ENCODE results near the gene CCL28. TPM values are rescaled to one million over a fixed set of nuclear protein-coding genes. Genes with fewer than 3 reads are reported as not detected.

The CCL28 gene
- total RNA-seq (2014; rRNA removed; shearing (Covaris generic)) (3.4 and 5.7 TPM in 2 replicates), polyA plus RNA-seq (2016; fragmentation: Nextera tagmentation; extraction: Ambion mirVana) (6.3 and 7.1 TPM in 2 replicates)
- long read RNA-seq = 0 reads

DNA sequence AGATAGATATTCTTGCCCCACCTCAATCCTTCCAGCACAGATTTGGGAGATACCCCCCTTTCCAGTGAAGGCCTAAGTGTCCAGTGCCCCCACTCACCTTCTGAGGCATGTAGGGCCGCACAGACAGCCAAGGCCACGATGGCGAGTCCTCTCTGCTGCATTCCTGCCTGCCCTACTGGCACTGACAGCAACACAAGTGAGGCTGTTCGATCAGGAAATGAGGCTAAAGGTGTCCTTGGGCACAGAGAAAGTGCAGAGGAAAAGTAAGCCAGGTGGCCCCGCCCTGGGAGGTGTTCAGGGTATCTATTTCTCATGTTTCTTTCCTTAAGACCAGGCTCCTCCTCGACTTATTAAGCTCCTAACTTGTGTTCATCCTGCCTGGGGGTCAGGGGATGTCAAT lies at the start of gene CCL28:
TSS of gene CCL28 (minus strand) at position 236 of the 400 bp plus-strand sequence. CDS start at position 161, 75 bp downstream.
- no peak within 1 kb of the TSS for H3K27ac ChIP-seq (ENCODE audit: low read depth)
- Mint-ChIP-seq H3K27me3 (ENCODE audit: insufficient read depth, low read depth, poor library complexity) (no peaks in the 10 kb centered on the region), H3K4me3 (no peak within 1 kb of the TSS), H3K9me3 (peaks cover 5% of the 10 kb centered on the region; the same call in 1 of the 3 replicates), H3K27ac (no peak within 1 kb of the TSS), H3K4me1 (peaks cover 5% of the 10 kb centered on the region; the same call in 2 of the 3 replicates), H3K36me3 (ENCODE audit: low read depth) (no peaks in the 10 kb centered on the region)
- no peak for ATAC-seq
- no peak for DNase-seq (ENCODE audit: low spot score)
- H3K79me2 ChIP-seq (replicated peaks; ENCODE audit: insufficient read depth) = no peaks in the 10 kb centered on the region
- H4K20me1 ChIP-seq (replicated peaks; ENCODE audit: insufficient read depth) = no peaks in the 10 kb centered on the region
- H2AFZ ChIP-seq = 0 out of 2 replicates have a peak within 1 kb of the TSS, but pooled peaks have one; percentile 14
- H3K4me3 ChIP-seq = no peak within 1 kb of the TSS
- no peak for TF ChIP-seq CTCF (conservative IDR thresholded peaks at IDR 0.05; ENCODE audit: low read depth in 2 of 2)
- no peak within 1 kb of the TSS for H3K4me2 ChIP-seq
- H3K36me3 ChIP-seq (ENCODE audit: insufficient read depth) = no peaks in the 10 kb centered on the region
- no peaks in the 10 kb centered on the region for H3F3A ChIP-seq (replicated peaks; ENCODE audit: low read depth)
- H3K9me2 ChIP-seq (ENCODE audit: insufficient read depth) = no peaks in the 10 kb centered on the region
- no peaks in the 10 kb centered on the region for H3K27me3 ChIP-seq (ENCODE audit: insufficient read depth)
- H3K4me1 ChIP-seq (ENCODE audit: insufficient read depth) = no peaks in the 10 kb centered on the region; the same call in 1 of the 2 replicates

DNA sequence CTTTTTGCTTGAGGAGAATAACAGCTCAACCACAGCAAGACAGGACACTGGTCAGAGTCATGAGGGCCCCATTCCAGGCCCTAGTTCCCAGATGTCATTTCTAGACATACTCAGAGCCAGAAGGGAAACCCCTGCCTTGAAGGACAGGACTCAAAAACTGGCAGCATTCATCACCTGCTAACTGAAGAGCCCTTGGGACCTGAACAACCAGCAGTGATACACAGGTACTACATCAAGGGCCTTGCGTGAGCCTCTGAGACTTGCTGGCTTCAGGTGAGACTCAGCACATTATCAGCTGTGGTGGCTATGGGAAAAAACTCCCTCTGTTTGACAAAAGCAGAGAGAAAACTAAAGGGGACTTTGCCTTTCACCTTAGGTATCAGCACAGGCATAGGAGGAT lies 48.9 kb upstream of the CCL28 start:
- no peak overlapping the region for H3K4me3 Mint-ChIP-seq
- no peak for TF ChIP-seq EZH2 (IDR thresholded peaks at IDR 0.05; ENCODE audit: low read depth, unreplicated experiment)
- TF ChIP-seq CREB1 (CRISPR knock-in tag; IDR thresholded peaks at IDR 0.05; ENCODE audit: low read depth) = no peak
- no peak for TF ChIP-seq NANOG (IDR thresholded peaks at IDR 0.05; ENCODE audit: borderline replicate concordance)
- no peak for TF ChIP-seq CTCF (conservative IDR thresholded peaks at IDR 0.05; ENCODE audit: low read depth in 2 of 2)
- TF ChIP-seq ZNF331 (CRISPR knock-in tag; IDR thresholded peaks at IDR 0.05; ENCODE audit: low read depth) = no peak
- TF ChIP-seq, protein P1, sequence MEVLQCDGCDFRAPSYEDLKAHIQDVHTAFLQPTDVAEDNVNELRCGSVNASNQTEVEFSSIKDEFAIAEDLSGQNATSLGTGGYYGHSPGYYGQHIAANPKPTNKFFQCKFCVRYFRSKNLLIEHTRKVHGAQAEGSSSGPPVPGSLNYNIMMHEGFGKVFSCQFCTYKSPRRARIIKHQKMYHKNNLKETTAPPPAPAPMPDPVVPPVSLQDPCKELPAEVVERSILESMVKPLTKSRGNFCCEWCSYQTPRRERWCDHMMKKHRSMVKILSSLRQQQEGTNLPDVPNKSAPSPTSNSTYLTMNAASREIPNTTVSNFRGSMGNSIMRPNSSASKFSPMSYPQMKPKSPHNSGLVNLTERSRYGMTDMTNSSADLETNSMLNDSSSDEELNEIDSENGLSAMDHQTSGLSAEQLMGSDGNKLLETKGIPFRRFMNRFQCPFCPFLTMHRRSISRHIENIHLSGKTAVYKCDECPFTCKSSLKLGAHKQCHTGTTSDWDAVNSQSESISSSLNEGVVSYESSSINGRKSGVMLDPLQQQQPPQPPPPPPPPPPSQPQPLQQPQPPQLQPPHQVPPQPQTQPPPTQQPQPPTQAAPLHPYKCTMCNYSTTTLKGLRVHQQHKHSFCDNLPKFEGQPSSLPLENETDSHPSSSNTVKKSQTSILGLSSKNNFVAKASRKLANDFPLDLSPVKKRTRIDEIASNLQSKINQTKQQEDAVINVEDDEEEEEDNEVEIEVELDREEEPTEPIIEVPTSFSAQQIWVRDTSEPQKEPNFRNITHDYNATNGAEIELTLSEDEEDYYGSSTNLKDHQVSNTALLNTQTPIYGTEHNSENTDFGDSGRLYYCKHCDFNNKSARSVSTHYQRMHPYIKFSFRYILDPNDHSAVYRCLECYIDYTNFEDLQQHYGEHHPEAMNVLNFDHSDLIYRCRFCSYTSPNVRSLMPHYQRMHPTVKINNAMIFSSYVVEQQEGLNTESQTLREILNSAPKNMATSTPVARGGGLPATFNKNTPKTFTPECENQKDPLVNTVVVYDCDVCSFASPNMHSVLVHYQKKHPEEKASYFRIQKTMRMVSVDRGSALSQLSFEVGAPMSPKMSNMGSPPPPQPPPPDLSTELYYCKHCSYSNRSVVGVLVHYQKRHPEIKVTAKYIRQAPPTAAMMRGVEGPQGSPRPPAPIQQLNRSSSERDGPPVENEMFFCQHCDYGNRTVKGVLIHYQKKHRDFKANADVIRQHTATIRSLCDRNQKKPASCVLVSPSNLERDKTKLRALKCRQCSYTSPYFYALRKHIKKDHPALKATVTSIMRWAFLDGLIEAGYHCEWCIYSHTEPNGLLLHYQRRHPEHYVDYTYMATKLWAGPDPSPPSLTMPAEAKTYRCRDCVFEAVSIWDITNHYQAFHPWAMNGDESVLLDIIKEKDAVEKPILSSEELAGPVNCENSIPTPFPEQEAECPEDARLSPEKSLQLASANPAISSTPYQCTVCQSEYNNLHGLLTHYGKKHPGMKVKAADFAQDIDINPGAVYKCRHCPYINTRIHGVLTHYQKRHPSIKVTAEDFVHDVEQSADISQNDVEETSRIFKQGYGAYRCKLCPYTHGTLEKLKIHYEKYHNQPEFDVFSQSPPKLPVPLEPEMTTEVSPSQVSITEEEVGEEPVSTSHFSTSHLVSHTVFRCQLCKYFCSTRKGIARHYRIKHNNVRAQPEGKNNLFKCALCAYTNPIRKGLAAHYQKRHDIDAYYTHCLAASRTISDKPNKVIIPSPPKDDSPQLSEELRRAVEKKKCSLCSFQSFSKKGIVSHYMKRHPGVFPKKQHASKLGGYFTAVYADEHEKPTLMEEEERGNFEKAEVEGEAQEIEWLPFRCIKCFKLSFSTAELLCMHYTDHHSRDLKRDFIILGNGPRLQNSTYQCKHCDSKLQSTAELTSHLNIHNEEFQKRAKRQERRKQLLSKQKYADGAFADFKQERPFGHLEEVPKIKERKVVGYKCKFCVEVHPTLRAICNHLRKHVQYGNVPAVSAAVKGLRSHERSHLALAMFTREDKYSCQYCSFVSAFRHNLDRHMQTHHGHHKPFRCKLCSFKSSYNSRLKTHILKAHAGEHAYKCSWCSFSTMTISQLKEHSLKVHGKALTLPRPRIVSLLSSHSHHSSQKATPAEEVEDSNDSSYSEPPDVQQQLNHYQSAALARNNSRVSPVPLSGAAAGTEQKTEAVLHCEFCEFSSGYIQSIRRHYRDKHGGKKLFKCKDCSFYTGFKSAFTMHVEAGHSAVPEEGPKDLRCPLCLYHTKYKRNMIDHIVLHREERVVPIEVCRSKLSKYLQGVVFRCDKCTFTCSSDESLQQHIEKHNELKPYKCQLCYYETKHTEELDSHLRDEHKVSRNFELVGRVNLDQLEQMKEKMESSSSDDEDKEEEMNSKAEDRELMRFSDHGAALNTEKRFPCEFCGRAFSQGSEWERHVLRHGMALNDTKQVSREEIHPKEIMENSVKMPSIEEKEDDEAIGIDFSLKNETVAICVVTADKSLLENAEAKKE (CRISPR knock-in tag; IDR thresholded peaks at IDR 0.05) = no peak
- no peak for TF ChIP-seq ZNF114 (CRISPR knock-in tag; IDR thresholded peaks at IDR 0.05)
- no peak for TF ChIP-seq STAT1 (IDR thresholded peaks at IDR 0.05; ENCODE audit: unreplicated experiment)
- TF ChIP-seq, protein P2, sequence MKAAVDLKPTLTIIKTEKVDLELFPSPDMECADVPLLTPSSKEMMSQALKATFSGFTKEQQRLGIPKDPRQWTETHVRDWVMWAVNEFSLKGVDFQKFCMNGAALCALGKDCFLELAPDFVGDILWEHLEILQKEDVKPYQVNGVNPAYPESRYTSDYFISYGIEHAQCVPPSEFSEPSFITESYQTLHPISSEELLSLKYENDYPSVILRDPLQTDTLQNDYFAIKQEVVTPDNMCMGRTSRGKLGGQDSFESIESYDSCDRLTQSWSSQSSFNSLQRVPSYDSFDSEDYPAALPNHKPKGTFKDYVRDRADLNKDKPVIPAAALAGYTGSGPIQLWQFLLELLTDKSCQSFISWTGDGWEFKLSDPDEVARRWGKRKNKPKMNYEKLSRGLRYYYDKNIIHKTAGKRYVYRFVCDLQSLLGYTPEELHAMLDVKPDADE (IDR thresholded peaks at IDR 0.05) = no peak

More for the DNA sequence above, 48.9 kb upstream of the CCL28 start:
- Mint-ChIP-seq H3K27ac (no peak overlapping the region), H3K9me3 (peaks cover 28% of the 10 kb centered on the region), H3K36me3 (ENCODE audit: low read depth) (peaks cover 66% of the 10 kb centered on the region), H3K27me3 (ENCODE audit: insufficient read depth, low read depth, poor library complexity) (no peaks in the 10 kb centered on the region), H3K4me1 (no peaks in the 10 kb centered on the region)
- Histone ChIP-seq H3F3A (replicated peaks; ENCODE audit: low read depth) (no peaks in the 10 kb centered on the region), H3K36me3 (ENCODE audit: insufficient read depth) (peaks cover 4% of the 10 kb centered on the region; the same call in 1 of the 2 replicates), H3K4me2 (no peak overlapping the region), H3K4me1 (ENCODE audit: insufficient read depth) (no peaks in the 10 kb centered on the region), H4K20me1 (replicated peaks; ENCODE audit: insufficient read depth) (no peaks in the 10 kb centered on the region), H3K9me2 (ENCODE audit: insufficient read depth) (no peaks in the 10 kb centered on the region), H2AFZ (no peak overlapping the region), H3K27ac (ENCODE audit: low read depth) (no peak overlapping the region), H3K27me3 (ENCODE audit: insufficient read depth) (no peaks in the 10 kb centered on the region), H3K4me3 (no peak overlapping the region), H3K79me2 (replicated peaks; ENCODE audit: insufficient read depth) (peaks cover 13% of the 10 kb centered on the region; the same call in 1 of the 2 replicates)
- DNase-seq (ENCODE audit: low spot score) (no peak), ATAC-seq (no peak)
